NCI-H2029 (cell line): ENCODE results near the gene SFSWAP.
"Not testable (repeated sequence)": the region's sequence is repeated elsewhere in the genome, so short reads cannot be mapped to it uniquely, and the experiment has no call there.

Source experiments
- DNase-seq: peaks from one replicate; lab custom pipeline; 2025; lab: John Stamatoyannopoulos, UW

Gene SFSWAP

GRCh38 chr12:131761638-131762037 lies 50.7 kb downstream of the SFSWAP start:
- DNase-seq: no peak

- DNase-seq: no peak
Measured at GRCh38 chr12:131764738-131765137, 53.8 kb downstream of the SFSWAP start.

GRCh38 chr12:131765961-131766360 lies 55.1 kb downstream of the SFSWAP start:
- DNase-seq: no peak

GRCh38 chr12:131766382-131767107 lies 55.7 kb downstream of the SFSWAP start:
- DNase-seq: no peak

- no peak for DNase-seq
Measured at GRCh38 chr12:131770120-131770519, 59.2 kb downstream of the SFSWAP start.

- DNase-seq: no peak
Measured at GRCh38 chr12:131771965-131772364, 61.1 kb downstream of the SFSWAP start.

- DNase-seq: no peak
Measured at GRCh38 chr12:131773582-131774221, 62.8 kb downstream of the SFSWAP start.

GRCh38 chr12:131774576-131775391 lies 63.9 kb downstream of the SFSWAP start:
- DNase-seq: no peak

GRCh38 chr12:131775392-131776236 lies 64.7 kb downstream of the SFSWAP start:
- no peak for DNase-seq

GRCh38 chr12:131776237-131776889 lies 65.5 kb downstream of the SFSWAP start:
- no peak for DNase-seq

- not testable (repeated sequence) for DNase-seq
Measured at GRCh38 chr12:131777269-131777668, 66.4 kb downstream of the SFSWAP start.

GRCh38 chr12:131779027-131779426 lies 68.1 kb downstream of the SFSWAP start:
- no peak for DNase-seq

GRCh38 chr12:131782061-131782460 lies 71.2 kb downstream of the SFSWAP start:
- no peak for DNase-seq

- no peak for DNase-seq
Measured at GRCh38 chr12:131783915-131784541, 73.1 kb downstream of the SFSWAP start.

GRCh38 chr12:131784909-131785762 lies 74.2 kb downstream of the SFSWAP start:
- DNase-seq: no peak

- DNase-seq: no peak
Measured at GRCh38 chr12:131785763-131786330, 75.0 kb downstream of the SFSWAP start.

- DNase-seq: no peak
Measured at GRCh38 chr12:131786331-131786730, 75.4 kb downstream of the SFSWAP start.

- DNase-seq: no peak
Measured at GRCh38 chr12:131787143-131787660, 76.3 kb downstream of the SFSWAP start.

GRCh38 chr12:131788070-131788469 lies 77.2 kb downstream of the SFSWAP start:
- DNase-seq: no peak
